Upper lobe of left lung (tissue), 4 donors: Measurements from ENCODE around the gene TUT7.

Experiments
- CTCF ChIP-seq, 6 experiments: fragments of 450-650 bp in 4 of 6; fragments of 200-600 bp in 2 of 6; sonication (generic) in 2 of 6; IDR thresholded peaks; one replicate each; pipeline ENCODE4 v1.5.1; 2016 to 2019; ENCODE audit warnings: antibody characterized with exemption in 6 of 6
- POLR2A ChIP-seq, 4 donors: fragments of 450-650 bp; IDR thresholded peaks; one replicate each; pipeline ENCODE4 v1.5.1; 2016 to 2017; ENCODE audit warnings: antibody characterized with exemption in 4 of 4, mild to moderate bottlenecking in 2 of 4

- no peak for TF ChIP-seq CTCF (IDR thresholded peaks at IDR 0.05)
- no peak for TF ChIP-seq POLR2A (IDR thresholded peaks at IDR 0.05)
Measured at GRCh38 chr9:86298873-86299272, 55.3 kb downstream of the TUT7 start.
